ENCODE measurements around the gene SPATA31E1. TPM values are rescaled to one million over a fixed set of nuclear protein-coding genes. Genes with fewer than 3 reads are reported as not detected.

The SPATA31E1 gene
- total RNA-seq, 1 experiment from 2014 or later, result 0.04 TPM

- Histone ChIP-seq H3K9ac (ENCODE audit: low read length) (no peak overlapping the region), H3K27me3 (ENCODE audit: low read length) (no peaks in the 10 kb centered on the region), H3K9me3 (ENCODE audit: low read length) (no peaks in the 10 kb centered on the region), H2AFZ (ENCODE audit: low read length) (0 out of 2 replicates have a peak overlapping the region, but pooled peaks have one; percentile 34), H3K9me2 (replicated peaks; ENCODE audit: low read length) (no peaks in the 10 kb centered on the region), H3K4me3 (ENCODE audit: low read length) (no peak overlapping the region), H3K27ac (ENCODE audit: low read length) (no peak overlapping the region), H3K4me1 (ENCODE audit: insufficient read depth, low read length) (peaks cover 22% of the 10 kb centered on the region), H3K36me3 (ENCODE audit: low read depth, low read length) (no peaks in the 10 kb centered on the region), H4K20me1 (ENCODE audit: low read length) (no peaks in the 10 kb centered on the region), H3K4me2 (ENCODE audit: low read length) (no peak overlapping the region), H3F3A (ENCODE audit: low read length, unreplicated experiment) (no peaks in the 10 kb centered on the region), H3K79me2 (ENCODE audit: low read length) (no peaks in the 10 kb centered on the region)
- no peak for TF ChIP-seq EZH2phosphoT487 (IDR thresholded peaks at IDR 0.05; ENCODE audit: borderline replicate concordance, low read length)
- no peak for TF ChIP-seq CTCF (conservative IDR thresholded peaks at IDR 0.05; ENCODE audit: low read depth, low read length)
- TF ChIP-seq EZH2 (IDR thresholded peaks at IDR 0.05; ENCODE audit: low read length, unreplicated experiment), result no peak
- POLR2A ChIA-PET (ENCODE audit: unreplicated experiment), result no interaction called here
- DNase-seq, result no peak
- intact Hi-C loops (cut with micrococcal nuclease), result no loop called here
- BruUV-seq (replicated peaks), result no TSS peak
- CTCF ChIA-PET, result no interaction called here
- no peak for ATAC-seq
Observed at GRCh38 chr9:87863882-87864465, 18.7 kb upstream of the SPATA31E1 start.

GRCh38 chr9:87864915-87865314 lies 17.8 kb upstream of the SPATA31E1 start:
- H3K9ac ChIP-seq (ENCODE audit: low read length), result no peak overlapping the region
- no peak overlapping the region for H2AFZ ChIP-seq (ENCODE audit: low read length)
- H3K4me1 ChIP-seq (ENCODE audit: insufficient read depth, low read length), result peaks cover 22% of the 10 kb centered on the region
- ChIA-PET POLR2A (ENCODE audit: unreplicated experiment) (no interaction called here), CTCF (no interaction called here)
- no peak overlapping the region for H3K27ac ChIP-seq (ENCODE audit: low read length)
- ATAC-seq (no peak), DNase-seq (no peak)
- H3K79me2 ChIP-seq (ENCODE audit: low read length), result no peaks in the 10 kb centered on the region
- H4K20me1 ChIP-seq (ENCODE audit: low read length), result no peaks in the 10 kb centered on the region
- TF ChIP-seq EZH2phosphoT487 (IDR thresholded peaks at IDR 0.05; ENCODE audit: borderline replicate concordance, low read length), result no peak
- TF ChIP-seq EZH2 (IDR thresholded peaks at IDR 0.05; ENCODE audit: low read length, unreplicated experiment), result no peak
- no peak for TF ChIP-seq CTCF (conservative IDR thresholded peaks at IDR 0.05; ENCODE audit: low read depth, low read length)
- no peak overlapping the region for H3K4me2 ChIP-seq (ENCODE audit: low read length)
- no TSS peak for BruUV-seq (replicated peaks)
- no peaks in the 10 kb centered on the region for H3F3A ChIP-seq (ENCODE audit: low read length, unreplicated experiment)
- H3K9me3 ChIP-seq (ENCODE audit: low read length), result no peaks in the 10 kb centered on the region
- no peaks in the 10 kb centered on the region for H3K9me2 ChIP-seq (replicated peaks; ENCODE audit: low read length)
- no peak overlapping the region for H3K4me3 ChIP-seq (ENCODE audit: low read length)
- H3K36me3 ChIP-seq (ENCODE audit: low read depth, low read length), result no peaks in the 10 kb centered on the region
- intact Hi-C loops (cut with micrococcal nuclease), result no loop called here
- H3K27me3 ChIP-seq (ENCODE audit: low read length), result no peaks in the 10 kb centered on the region

GRCh38 chr9:87865626-87866025 lies 17.1 kb upstream of the SPATA31E1 start:
- H3F3A ChIP-seq (ENCODE audit: low read length, unreplicated experiment), result no peaks in the 10 kb centered on the region
- DNase-seq, result no peak
- H3K27ac ChIP-seq (ENCODE audit: low read length), result no peak overlapping the region
- H3K4me1 ChIP-seq (ENCODE audit: insufficient read depth, low read length), result peaks cover 22% of the 10 kb centered on the region
- H3K9me3 ChIP-seq (ENCODE audit: low read length), result no peaks in the 10 kb centered on the region
- H3K9ac ChIP-seq (ENCODE audit: low read length), result no peak overlapping the region
- no peak for TF ChIP-seq EZH2phosphoT487 (IDR thresholded peaks at IDR 0.05; ENCODE audit: borderline replicate concordance, low read length)
- no peak for TF ChIP-seq EZH2 (IDR thresholded peaks at IDR 0.05; ENCODE audit: low read length, unreplicated experiment)
- no peak for TF ChIP-seq CTCF (conservative IDR thresholded peaks at IDR 0.05; ENCODE audit: low read depth, low read length)
- no peak overlapping the region for H3K4me3 ChIP-seq (ENCODE audit: low read length)
- no peaks in the 10 kb centered on the region for H3K27me3 ChIP-seq (ENCODE audit: low read length)
- ChIA-PET CTCF (no interaction called here), POLR2A (ENCODE audit: unreplicated experiment) (no interaction called here)
- no peak overlapping the region for H2AFZ ChIP-seq (ENCODE audit: low read length)
- BruUV-seq (replicated peaks), result no TSS peak
- H3K79me2 ChIP-seq (ENCODE audit: low read length), result no peaks in the 10 kb centered on the region
- H3K36me3 ChIP-seq (ENCODE audit: low read depth, low read length), result no peaks in the 10 kb centered on the region
- intact Hi-C loops (cut with micrococcal nuclease), result no loop called here
- H3K9me2 ChIP-seq (replicated peaks; ENCODE audit: low read length), result no peaks in the 10 kb centered on the region
- no peaks in the 10 kb centered on the region for H4K20me1 ChIP-seq (ENCODE audit: low read length)
- no peak overlapping the region for H3K4me2 ChIP-seq (ENCODE audit: low read length)
- ATAC-seq, result no peak

All from PC-3 (cell line).